ENCODE measurements around the gene RNF149. TPM values are rescaled to one million over a fixed set of nuclear protein-coding genes. Genes with fewer than 3 reads are reported as not detected.

The RNF149 gene
- total RNA-seq, result 100 to 1,000 TPM; 133 to 151 (median 149) TPM
- 133 TPM for total RNA-seq (2013)

- no peaks in the 10 kb centered on the region for H3K9me3 ChIP-seq (ENCODE audit: control insufficient read depth, insufficient read depth, low read length)
- under 1% methylated on average over 76 of the region's 76 CpGs for WGBS (ENCODE audit: insufficient coverage)
- H3K4me3 Mint-ChIP-seq, result peak within 1 kb of the TSS; percentile 99
- no peaks in the 10 kb centered on the region for H3K27me3 ChIP-seq (ENCODE audit: control insufficient read depth, insufficient read depth, low read length)
- peak within 1 kb of the TSS; percentile 73 for H3K4me3 ChIP-seq (ENCODE audit: low read length)
- intact Hi-C loops (cut with micrococcal nuclease), result loop anchor here (10.0 kb wide), 1 partner anchor 724 kb away; no protein-coding TSS in a partner anchor
- H3K4me1 ChIP-seq (ENCODE audit: control insufficient read depth, insufficient read depth, low read length), result peaks cover 56% of the 10 kb centered on the region
- no peak for TF ChIP-seq CTCF (IDR thresholded peaks at IDR 0.05)
- peak within 1 kb of the TSS; percentile 96 to 98 for H3K27ac Mint-ChIP-seq
- H3K9me3 Mint-ChIP-seq, result no peaks in the 10 kb centered on the region
- peaks cover 77 to 80% of the 10 kb centered on the region in 2 donors for H3K4me1 Mint-ChIP-seq
- H3K36me3 Mint-ChIP-seq, result no peaks in the 10 kb centered on the region
- no peaks in the 10 kb centered on the region for H3K27me3 Mint-ChIP-seq (ENCODE audit: low read depth in 2 of 2)
- peak; percentile 94 to 95 for DNase-seq
- H3K27ac ChIP-seq (ENCODE audit: low read length), result peak within 1 kb of the TSS; percentile 87
- peaks cover 4% of the 10 kb centered on the region for H3K36me3 ChIP-seq (ENCODE audit: control insufficient read depth, insufficient read depth, low read length)
- ATAC-seq, result peak; percentile 72 to 88 (median 83)
Measured at GRCh38 chr2:101308432-101309210, at the start of gene RNF149. RNF149 (minus strand) TSS chr2:101308701; CDS start chr2:101308588, 113 bp downstream.

- H3K27ac Mint-ChIP-seq, result no peak overlapping the region
- H3K4me3 ChIP-seq (ENCODE audit: low read length), result no peak overlapping the region
- peaks cover 12% of the 10 kb centered on the region for H3K4me1 ChIP-seq (ENCODE audit: control insufficient read depth, insufficient read depth, low read length)
- DNase-seq (no peak), ATAC-seq (no peak)
- no peak overlapping the region for H3K27ac ChIP-seq (ENCODE audit: low read length)
- H3K4me3 Mint-ChIP-seq, result no peak overlapping the region
- peaks cover 15 to 16% of the 10 kb centered on the region in 2 donors for H3K4me1 Mint-ChIP-seq
- intact Hi-C loops (cut with micrococcal nuclease), result no loop called here
- TF ChIP-seq CTCF (IDR thresholded peaks at IDR 0.05), result no peak
- no peaks in the 10 kb centered on the region for H3K36me3 Mint-ChIP-seq
- no peaks in the 10 kb centered on the region for H3K27me3 ChIP-seq (ENCODE audit: control insufficient read depth, insufficient read depth, low read length)
- H3K9me3 ChIP-seq (ENCODE audit: control insufficient read depth, insufficient read depth, low read length), result no peaks in the 10 kb centered on the region
- no peaks in the 10 kb centered on the region for H3K36me3 ChIP-seq (ENCODE audit: control insufficient read depth, insufficient read depth, low read length)
- no peaks in the 10 kb centered on the region for H3K9me3 Mint-ChIP-seq
- no peaks in the 10 kb centered on the region for H3K27me3 Mint-ChIP-seq (ENCODE audit: low read depth in 2 of 2)
Measured at GRCh38 chr2:101357376-101357775, 48.9 kb upstream of the RNF149 start.

- WGBS (ENCODE audit: insufficient coverage), result 100% methylated on average over 2 of the region's 2 CpGs
- no peaks in the 10 kb centered on the region for H3K36me3 ChIP-seq (ENCODE audit: control insufficient read depth, insufficient read depth, low read length)
- no peak for TF ChIP-seq CTCF (IDR thresholded peaks at IDR 0.05)
- Mint-ChIP-seq H3K9me3 (no peaks in the 10 kb centered on the region), H3K4me1 (peaks cover 6 to 7% of the 10 kb centered on the region in 2 donors), H3K4me3 (no peak overlapping the region), H3K27ac (no peak overlapping the region), H3K27me3 (ENCODE audit: low read depth in 2 of 2) (no peaks in the 10 kb centered on the region), H3K36me3 (no peaks in the 10 kb centered on the region)
- H3K4me1 ChIP-seq (ENCODE audit: control insufficient read depth, insufficient read depth, low read length), result peaks cover 5% of the 10 kb centered on the region
- no peak overlapping the region for H3K27ac ChIP-seq (ENCODE audit: low read length)
- ATAC-seq (no peak), DNase-seq (no peak)
- H3K9me3 ChIP-seq (ENCODE audit: control insufficient read depth, insufficient read depth, low read length), result no peaks in the 10 kb centered on the region
- no peaks in the 10 kb centered on the region for H3K27me3 ChIP-seq (ENCODE audit: control insufficient read depth, insufficient read depth, low read length)
- intact Hi-C loops (cut with micrococcal nuclease), result no loop called here
- H3K4me3 ChIP-seq (ENCODE audit: low read length), result no peak overlapping the region
Measured at GRCh38 chr2:101356521-101356920, 48.0 kb upstream of the RNF149 start.

Data from natural killer cell (primary cell).